GM19099 (cell line): Measurements from ENCODE around the gene NBPF3.

Experiments used
- POLR2A ChIP-seq: IDR thresholded peaks from 3 replicates; pipeline ENCODE4 v1.6.1; 2011; ENCODE audit warnings: low read depth; ENCODE audit not compliant: insufficient read length; ENCODE audit errors: extremely low read depth

Gene NBPF3

DNA sequence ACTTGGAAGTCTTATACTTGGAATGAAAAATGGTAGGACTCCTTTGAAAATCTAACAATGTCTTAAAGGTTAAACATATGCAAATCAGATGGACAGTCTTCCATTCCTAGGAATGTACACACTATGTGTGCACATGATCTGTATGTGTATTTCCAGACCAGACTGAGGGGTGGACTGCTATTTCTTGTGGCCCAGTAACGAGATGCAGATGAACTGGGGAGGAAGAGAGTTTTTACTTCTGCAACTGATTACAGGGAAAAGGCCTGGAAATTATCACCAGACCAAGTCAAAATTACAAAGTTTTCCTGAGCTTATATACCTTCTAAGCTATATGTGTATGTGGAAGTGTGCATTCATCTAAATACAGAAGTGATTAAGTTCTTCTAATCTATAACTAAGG, 17.7 kb downstream of the NBPF3 start:
- TF ChIP-seq POLR2A = no peak

DNA sequence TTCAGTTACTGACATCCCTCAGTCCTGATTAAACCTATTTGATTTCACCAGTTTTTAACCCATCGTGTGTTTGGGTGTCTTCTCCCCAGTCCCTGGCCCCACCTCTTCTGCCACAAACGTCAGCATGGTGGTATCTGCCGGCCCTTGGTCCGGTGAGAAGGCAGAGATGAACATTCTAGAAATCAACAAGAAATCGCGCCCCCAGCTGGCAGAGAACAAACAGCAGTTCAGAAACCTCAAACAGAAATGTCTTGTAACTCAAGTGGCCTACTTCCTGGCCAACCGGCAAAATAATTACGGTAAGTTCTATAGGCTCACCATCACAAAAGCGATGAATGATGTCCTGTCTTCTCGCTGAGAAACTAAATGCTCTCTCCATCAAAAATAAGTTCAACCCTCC, 28.7 kb downstream of the NBPF3 start:
- no peak for TF ChIP-seq POLR2A

GRCh38 chr1:21469581-21469980, 29.6 kb downstream of the NBPF3 start:
- TF ChIP-seq POLR2A = no peak

DNA sequence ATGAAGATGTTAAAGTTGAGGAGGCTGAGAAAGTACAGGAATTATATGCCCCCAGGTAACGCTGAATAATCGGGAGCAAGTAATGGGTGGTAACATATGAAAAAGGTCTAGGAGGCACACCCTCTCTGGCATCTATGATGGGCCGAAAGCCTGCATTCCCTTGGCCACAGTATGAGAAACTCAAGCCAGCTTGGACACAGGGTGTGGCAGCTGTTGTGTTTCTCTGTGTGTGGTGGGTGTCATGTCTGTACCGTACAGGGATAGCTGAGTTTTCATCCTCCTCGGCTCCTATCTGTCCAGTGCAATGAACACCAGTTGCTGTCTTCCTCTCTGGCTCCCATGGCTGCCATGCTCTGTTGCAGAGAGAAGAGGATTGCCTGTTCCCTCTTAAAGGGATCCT, 32.9 kb downstream of the NBPF3 start:
- TF ChIP-seq POLR2A = no peak

DNA sequence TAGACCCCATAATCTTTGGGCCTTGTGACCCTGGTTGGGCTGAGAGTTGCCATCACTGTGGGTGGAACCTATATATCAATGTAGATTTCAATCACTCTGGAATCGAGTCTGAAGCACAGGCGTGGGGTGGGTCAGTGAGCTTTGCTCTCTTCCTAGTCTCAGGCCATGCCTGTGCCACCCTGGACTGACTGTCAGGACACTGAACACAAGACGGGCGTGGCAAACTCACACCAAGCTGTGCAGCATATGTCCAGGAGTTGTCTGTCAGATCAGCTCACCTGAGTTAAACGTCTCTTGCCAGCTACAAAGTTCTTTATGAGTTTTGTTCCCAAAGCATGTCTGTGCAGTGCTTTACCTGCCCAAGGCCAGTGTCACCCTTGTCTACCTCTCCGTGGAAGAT, 38.4 kb downstream of the NBPF3 start:
- no peak for TF ChIP-seq POLR2A

- no peak for TF ChIP-seq POLR2A
Measured at GRCh38 chr1:21489146-21489545, 49.2 kb downstream of the NBPF3 start.

DNA sequence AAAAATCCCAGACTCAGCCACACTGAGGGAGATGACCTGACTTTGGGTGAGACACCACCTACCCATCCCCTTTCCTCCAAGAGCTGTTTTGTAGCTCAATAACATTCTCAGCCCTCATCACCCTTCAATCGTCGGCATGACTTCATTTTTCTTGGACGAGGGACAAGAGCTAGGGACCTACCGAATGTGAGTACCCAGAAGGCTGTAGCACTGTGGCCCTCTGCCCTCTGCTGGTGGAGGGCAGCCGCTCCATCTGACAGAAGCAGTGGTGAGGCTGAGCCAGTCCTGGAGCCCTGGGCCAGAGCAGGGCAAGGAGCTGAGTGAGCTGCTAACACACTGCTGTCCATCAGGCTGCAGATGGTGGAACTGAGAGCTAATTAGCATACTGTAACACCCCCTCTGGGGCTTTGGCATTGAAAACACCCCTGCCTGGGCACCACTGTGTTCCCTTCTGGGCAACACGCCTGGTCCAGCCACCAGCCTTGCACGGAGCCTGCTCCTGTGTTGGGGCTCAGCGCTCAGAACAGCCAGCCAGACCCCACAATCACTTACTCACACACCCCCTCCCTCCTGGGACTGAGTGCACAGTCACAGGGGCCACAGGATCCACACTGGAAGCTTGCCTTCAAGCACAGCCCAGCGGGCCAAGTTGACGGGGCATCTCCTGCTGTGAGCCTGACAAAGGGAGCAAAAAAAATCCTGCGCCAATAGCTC, 51.0 kb downstream of the NBPF3 start:
- TF ChIP-seq POLR2A = no peak

DNA sequence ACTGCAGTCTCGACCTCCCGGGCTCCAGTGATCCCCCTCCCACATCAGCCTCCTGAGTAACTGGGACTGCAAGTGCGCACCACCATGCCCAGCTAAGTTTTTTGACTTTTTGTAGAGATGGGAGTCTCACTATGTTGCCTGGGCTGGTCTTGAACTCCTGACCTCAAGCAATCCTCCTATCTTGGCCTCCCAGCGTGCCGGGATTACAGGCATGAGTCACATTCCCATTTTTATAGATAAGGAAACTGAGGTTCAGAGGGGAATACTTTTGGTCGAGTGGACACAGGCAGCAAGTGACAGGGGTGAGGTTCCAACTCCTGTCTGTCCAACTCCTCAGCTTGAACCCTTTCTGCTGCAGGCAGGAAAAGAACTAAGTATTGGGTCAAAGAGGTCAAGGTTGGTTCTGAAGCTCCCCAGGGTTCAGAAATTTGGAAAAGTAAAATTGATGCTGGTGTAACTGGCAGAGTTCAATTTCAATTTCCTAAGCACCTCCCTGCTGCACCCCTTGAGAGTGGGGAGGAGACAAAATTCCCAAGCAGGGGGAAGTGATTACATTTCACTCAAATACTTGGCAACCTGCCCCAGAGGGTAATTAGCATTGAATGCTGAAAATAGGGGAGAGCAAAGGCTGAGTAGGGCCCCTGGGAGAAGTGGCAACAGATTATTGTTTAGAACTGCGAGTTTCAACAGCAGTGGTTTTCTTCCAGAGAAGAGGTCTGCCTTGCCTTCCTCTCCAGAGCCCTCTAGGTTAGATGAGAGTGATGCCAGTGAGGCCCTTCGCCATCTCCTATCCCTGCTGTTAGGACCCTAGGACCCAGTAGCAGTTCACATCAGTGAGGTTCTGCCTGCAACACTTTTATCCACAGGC, 51.8 kb downstream of the NBPF3 start:
- TF ChIP-seq POLR2A = no peak

DNA sequence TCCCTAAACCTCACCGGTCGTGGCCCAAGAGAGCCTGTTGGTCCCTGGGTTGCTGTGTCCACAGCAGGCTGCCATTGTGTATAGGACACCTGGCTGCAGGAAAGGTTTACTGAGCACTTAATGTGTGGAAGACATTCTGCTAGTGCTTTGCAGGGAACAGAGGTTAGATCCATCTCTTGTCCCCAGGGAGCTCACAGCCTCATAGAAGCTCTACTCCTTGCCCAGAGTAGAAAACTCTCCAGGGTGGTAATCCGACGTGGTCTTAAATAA, 52.4 kb downstream of the NBPF3 start:
- no peak for TF ChIP-seq POLR2A

DNA sequence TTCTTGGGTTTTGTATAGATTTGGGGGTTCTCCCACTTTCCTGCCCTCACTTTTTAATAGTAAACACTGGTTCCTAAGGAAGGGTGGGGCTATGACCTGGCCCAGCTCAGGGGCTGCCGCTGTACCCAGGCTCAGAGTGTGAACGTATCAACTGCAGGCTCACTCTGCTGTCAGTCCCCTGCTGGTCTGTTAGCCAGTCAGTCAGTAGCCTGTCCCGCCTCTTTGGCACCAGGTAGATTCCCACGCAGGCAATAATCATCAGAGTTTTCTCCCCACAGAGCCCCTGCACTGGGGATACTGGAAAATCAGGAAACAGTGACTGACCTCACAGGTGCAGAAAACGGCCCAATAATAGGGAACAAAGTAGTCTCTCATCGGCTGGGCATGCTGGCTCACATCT, 54.3 kb downstream of the NBPF3 start:
- TF ChIP-seq POLR2A = no peak

DNA sequence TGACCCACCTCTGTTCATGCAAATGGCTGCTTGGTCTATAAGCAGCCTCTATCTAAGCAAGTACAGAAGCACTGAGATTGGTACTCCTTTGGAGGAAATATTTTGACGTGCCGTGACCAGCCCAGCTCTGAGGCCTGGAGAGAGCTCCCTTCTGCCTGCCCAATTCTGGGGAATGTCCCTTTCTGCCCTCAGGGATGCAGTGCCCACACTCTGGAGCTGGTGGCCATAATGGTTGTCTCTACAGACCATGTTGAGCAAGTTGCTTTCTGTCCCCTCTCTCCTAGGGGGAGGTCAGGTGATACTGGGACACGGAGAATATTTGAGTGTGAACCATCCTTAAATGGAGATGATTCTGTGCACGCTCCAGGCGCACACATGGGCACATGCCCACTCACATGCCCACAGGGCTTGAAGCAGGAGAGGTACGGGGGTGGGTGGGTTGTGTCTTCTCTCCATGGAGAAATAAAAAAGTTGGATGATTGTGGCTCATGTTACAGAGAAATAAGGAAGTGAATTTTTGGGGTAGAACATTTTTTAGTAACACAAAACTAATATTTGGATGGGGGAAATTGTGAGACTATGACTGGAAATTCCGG, 55.4 kb downstream of the NBPF3 start:
- no peak for TF ChIP-seq POLR2A

- no peak for TF ChIP-seq POLR2A
Measured at GRCh38 chr1:21496063-21496462, 56.1 kb downstream of the NBPF3 start.

- no peak for TF ChIP-seq POLR2A
Measured at GRCh38 chr1:21496886-21497285, 56.9 kb downstream of the NBPF3 start.

DNA sequence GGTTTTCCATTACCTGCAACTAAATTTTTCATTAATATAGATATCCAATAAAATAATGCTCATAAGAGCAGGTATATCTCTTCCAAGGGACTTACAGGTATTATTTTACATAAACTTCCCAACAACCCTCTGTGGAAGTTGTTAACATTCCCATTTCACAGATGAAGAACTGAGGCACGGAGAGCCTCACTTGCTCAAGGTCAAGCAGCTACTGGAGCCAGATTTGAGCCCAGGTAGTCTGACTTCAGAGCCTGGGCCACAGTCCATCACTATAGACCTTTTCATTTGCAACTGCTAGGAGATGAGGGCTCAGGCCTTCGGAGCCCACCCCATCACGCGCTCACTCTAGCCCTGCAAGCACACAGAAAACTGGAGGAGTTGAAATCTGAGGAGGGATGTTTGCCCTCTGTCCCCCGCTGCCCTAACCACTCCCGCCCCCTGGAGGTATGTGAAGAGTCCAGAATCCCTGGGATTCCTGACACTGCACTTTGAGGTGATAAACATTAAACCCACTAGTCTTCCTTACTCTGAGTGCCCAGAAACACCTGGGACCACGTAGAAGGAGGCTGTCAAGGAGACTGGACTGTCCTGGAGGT, 57.6 kb downstream of the NBPF3 start:
- no peak for TF ChIP-seq POLR2A

DNA sequence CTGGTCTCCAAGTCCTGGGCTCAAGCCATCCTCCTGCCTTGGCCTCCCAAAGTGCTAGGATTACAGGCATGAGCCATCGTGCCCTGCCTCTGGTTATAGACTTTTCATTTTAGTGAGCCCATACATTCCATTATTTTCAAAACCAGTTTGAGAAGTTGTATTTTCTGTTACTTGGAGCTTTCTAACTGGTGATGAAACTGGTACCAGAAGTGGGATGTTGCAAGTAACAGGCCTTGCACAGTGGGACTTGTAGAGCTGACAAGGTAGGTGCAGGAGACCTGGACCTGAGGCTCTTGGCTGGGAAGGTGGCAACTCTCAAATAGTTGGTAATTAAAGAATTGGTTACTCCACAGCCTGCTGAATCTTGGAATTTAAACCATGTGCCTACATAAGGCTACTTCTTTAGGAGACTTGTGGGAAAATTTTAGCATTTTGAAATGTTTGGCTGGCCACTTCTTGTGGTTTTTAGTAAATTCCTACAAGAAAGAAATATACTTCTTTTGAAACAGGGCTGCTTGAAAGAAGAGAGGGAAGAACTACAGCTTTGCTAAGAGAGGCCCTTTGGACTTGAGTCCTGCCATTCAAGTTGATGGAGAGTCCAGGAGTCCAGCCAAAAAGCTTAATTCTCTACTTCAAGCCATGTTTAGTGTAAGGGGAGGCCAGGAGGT, 59.5 kb downstream of the NBPF3 start:
- no peak for TF ChIP-seq POLR2A
